Stimulated activated memory B cell treated with anti-CD40 and anti-IgM and Interleukin-4, amounts not matched to agents 10 μg/mL and 1 μg/mL and 100 μg/mL, for 72 hours (primary cell): Measurements from ENCODE around the gene ALDH4A1.

ENCODE experiments used
- ATAC-seq: fragments of 150-1000 bp; cut with Tn5 transposase; 2 replicates; pipeline ENCODE4 v1.10.0; 2021
- H3K27ac Mint-ChIP-seq: one replicate; pipeline ENCODE4 v1.8.0; 2022; ENCODE audit warnings: mild to moderate bottlenecking, mixed read lengths
- H3K27me3 Mint-ChIP-seq: one replicate; pipeline ENCODE4 v1.8.0; 2022; ENCODE audit warnings: mixed read lengths
- H3K36me3 Mint-ChIP-seq: one replicate; pipeline ENCODE4 v1.8.0; 2022; ENCODE audit warnings: mixed read lengths
- H3K4me1 Mint-ChIP-seq: one replicate; pipeline ENCODE4 v1.8.0; 2022; ENCODE audit warnings: mixed read lengths
- H3K4me3 Mint-ChIP-seq: one replicate; pipeline ENCODE4 v1.8.0; 2022; ENCODE audit warnings: mild to moderate bottlenecking, moderate library complexity, mixed read lengths
- H3K9me3 Mint-ChIP-seq: one replicate; pipeline ENCODE4 v1.8.0; 2022; ENCODE audit warnings: mixed read lengths

ALDH4A1 gene

GRCh38 chr1:18902523-18903290, at the start of gene ALDH4A1:
TSS of gene ALDH4A1 (minus strand) at chr1:18902555. CDS start at chr1:18902523, 32 bp downstream.
- Mint-ChIP-seq H3K27me3 (no peaks in the 10 kb centered on the region), H3K36me3 (peaks cover 2% of the 10 kb centered on the region), H3K9me3 (no peaks in the 10 kb centered on the region), H3K4me1 (peaks cover 35% of the 10 kb centered on the region), H3K4me3 (peak within 1 kb of the TSS; percentile 97), H3K27ac (peak within 1 kb of the TSS; percentile 92)
- ATAC-seq = peak; percentile 99

DNA sequence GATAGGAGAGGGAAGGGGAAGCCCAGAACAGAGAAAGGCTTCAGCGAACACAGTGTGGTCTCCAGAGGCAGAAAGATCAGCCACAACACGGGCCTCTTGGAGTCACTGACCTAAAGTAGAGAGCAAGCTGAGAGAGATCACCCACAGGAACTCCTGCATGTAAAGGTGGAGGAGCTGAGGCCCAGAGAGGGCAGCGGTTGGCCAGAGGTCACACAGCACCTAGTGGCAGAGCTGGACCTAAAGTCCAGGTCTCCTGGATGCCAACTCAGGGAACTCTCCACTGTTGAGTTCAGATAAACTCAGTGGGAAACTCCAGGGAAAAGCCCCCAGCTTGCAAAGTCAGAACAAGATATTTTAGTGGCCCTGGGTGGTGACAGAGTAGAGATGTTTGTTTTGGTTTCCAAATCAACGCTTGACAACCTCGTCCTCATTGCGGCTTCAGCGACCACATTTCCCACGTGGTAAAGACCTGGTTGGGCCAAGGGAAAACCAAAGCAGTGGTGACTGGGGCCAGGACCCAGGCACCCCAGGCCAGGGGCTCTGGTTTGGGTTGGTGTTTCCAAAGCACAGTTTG, 49.5 kb upstream of the ALDH4A1 start:
- peak; percentile 69 for ATAC-seq
- no peaks in the 10 kb centered on the region for H3K9me3 Mint-ChIP-seq
- peak overlapping the region; percentile 85 for H3K4me3 Mint-ChIP-seq
- no peaks in the 10 kb centered on the region for H3K36me3 Mint-ChIP-seq
- H3K27me3 Mint-ChIP-seq = no peaks in the 10 kb centered on the region
- peak overlapping the region; percentile 96 for H3K27ac Mint-ChIP-seq
- peaks cover 84% of the 10 kb centered on the region for H3K4me1 Mint-ChIP-seq

- Mint-ChIP-seq H3K27me3 (no peaks in the 10 kb centered on the region), H3K4me3 (peak overlapping the region; percentile 85), H3K36me3 (no peaks in the 10 kb centered on the region), H3K27ac (peak overlapping the region; percentile 96), H3K4me1 (peaks cover 87% of the 10 kb centered on the region), H3K9me3 (no peaks in the 10 kb centered on the region)
- ATAC-seq = peak; percentile 69
Observed at GRCh38 chr1:18951416-18951815, 49.1 kb upstream of the ALDH4A1 start.

DNA sequence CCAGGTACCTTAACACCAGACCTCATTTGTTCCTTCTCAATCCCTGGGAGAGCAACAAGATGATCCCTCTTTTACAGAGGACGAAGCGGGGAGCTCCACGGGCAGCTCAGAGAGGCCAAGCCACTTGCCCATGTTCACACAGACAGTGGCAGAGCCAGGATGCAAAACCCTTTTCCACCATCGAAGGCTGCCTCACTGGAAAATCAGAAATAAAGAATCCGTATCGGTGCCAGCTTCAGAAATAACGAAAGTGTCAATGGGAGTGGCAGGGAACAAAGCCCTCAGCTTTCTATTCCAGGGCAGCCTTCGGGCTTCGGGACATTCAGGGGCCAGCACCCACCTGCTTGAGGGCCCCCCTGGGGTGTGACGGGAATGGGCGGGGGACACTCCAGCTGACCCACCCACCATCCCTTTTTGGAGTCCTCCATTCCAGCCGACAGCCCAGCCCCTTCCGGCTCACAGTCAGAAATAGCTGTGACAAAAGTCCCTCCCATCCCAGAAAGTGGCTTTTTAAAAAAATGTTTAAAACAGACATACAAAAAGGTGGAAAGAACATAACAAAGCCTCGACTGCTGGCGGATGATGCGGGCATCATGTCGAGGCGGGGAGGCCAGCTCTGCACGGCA, 48.2 kb upstream of the ALDH4A1 start:
- no peaks in the 10 kb centered on the region for H3K9me3 Mint-ChIP-seq
- peaks cover 91% of the 10 kb centered on the region for H3K4me1 Mint-ChIP-seq
- no peak for ATAC-seq
- H3K4me3 Mint-ChIP-seq = peak overlapping the region; percentile 85
- H3K27ac Mint-ChIP-seq = peak overlapping the region; percentile 96
- no peaks in the 10 kb centered on the region for H3K36me3 Mint-ChIP-seq
- no peaks in the 10 kb centered on the region for H3K27me3 Mint-ChIP-seq

GRCh38 chr1:18949686-18950400, 47.5 kb upstream of the ALDH4A1 start:
- Mint-ChIP-seq H3K4me3 (peak overlapping the region; percentile 85), H3K4me1 (peaks cover 94% of the 10 kb centered on the region), H3K27me3 (no peaks in the 10 kb centered on the region), H3K27ac (peak overlapping the region; percentile 96), H3K9me3 (no peaks in the 10 kb centered on the region), H3K36me3 (no peaks in the 10 kb centered on the region)
- no peak for ATAC-seq

DNA sequence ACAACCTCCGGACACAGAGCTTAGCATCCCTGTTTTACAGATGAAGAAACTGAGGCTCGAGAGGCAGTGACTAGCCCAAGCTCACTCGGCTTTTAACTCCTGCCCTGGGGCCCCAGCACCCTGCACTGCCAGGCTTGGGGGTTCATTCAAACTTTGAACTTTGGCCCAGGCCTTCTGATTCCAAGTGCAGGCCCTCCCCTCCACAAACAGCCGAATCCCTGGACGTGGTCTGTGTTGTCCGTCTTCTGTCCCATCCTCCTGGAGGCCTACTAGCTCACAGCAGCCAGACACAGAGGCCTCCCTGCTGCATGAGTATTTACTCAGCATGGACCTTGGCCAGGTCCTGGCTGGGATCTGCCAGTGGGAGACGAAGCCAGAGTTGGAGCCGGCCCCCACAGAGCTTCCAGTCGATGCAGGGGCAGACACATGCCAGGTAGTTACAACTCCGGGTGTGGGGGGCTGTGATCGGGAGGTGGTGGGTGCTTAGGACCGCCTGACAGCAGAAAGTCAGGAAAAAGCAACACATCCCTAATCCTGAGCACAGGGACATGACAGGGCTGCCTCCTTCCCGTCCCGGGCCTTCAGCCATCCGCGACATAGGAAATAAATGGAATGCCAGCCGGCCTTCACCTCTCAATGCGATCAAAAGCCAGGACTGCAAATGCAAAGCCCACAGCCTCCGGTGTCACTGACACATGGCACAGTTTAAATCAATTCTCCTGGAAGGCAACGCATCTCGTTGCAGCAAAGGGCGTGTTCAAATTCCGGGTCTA, 46.7 kb upstream of the ALDH4A1 start:
- Mint-ChIP-seq H3K27me3 (no peaks in the 10 kb centered on the region), H3K4me3 (peak overlapping the region; percentile 85), H3K36me3 (no peaks in the 10 kb centered on the region), H3K9me3 (no peaks in the 10 kb centered on the region), H3K27ac (peak overlapping the region; percentile 96), H3K4me1 (peaks cover 94% of the 10 kb centered on the region)
- ATAC-seq = no peak

GRCh38 chr1:18948048-18948912, 45.9 kb upstream of the ALDH4A1 start:
- Mint-ChIP-seq H3K27me3 (no peaks in the 10 kb centered on the region), H3K4me3 (no peak overlapping the region), H3K4me1 (peaks cover 94% of the 10 kb centered on the region), H3K27ac (peak overlapping the region; percentile 96), H3K9me3 (no peaks in the 10 kb centered on the region), H3K36me3 (peaks cover 8% of the 10 kb centered on the region)
- ATAC-seq = peak; percentile 51

DNA sequence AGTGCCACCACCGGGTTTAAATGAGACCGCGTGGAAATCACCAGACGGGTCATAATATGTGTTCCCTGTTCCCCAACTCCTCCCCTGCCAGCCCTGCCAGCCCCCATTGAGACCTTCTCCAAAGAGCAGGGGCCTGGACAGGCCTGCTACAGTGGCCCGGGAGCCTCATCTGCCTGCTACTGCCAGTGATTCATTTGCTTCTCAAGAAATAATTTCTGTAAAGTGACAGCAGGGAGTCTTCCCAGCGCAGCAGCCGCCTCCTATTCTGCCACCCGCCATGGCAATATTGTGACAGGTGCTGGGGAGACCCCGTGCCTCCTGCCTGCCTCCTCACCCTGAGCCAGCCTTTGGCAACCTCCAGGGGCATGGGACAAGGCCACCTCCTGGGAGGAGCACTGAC, 45.2 kb upstream of the ALDH4A1 start:
- peaks cover 87% of the 10 kb centered on the region for H3K4me1 Mint-ChIP-seq
- no peak for ATAC-seq
- no peaks in the 10 kb centered on the region for H3K27me3 Mint-ChIP-seq
- no peaks in the 10 kb centered on the region for H3K9me3 Mint-ChIP-seq
- peaks cover 8% of the 10 kb centered on the region for H3K36me3 Mint-ChIP-seq
- no peak overlapping the region for H3K4me3 Mint-ChIP-seq
- H3K27ac Mint-ChIP-seq = peak overlapping the region; percentile 96

DNA sequence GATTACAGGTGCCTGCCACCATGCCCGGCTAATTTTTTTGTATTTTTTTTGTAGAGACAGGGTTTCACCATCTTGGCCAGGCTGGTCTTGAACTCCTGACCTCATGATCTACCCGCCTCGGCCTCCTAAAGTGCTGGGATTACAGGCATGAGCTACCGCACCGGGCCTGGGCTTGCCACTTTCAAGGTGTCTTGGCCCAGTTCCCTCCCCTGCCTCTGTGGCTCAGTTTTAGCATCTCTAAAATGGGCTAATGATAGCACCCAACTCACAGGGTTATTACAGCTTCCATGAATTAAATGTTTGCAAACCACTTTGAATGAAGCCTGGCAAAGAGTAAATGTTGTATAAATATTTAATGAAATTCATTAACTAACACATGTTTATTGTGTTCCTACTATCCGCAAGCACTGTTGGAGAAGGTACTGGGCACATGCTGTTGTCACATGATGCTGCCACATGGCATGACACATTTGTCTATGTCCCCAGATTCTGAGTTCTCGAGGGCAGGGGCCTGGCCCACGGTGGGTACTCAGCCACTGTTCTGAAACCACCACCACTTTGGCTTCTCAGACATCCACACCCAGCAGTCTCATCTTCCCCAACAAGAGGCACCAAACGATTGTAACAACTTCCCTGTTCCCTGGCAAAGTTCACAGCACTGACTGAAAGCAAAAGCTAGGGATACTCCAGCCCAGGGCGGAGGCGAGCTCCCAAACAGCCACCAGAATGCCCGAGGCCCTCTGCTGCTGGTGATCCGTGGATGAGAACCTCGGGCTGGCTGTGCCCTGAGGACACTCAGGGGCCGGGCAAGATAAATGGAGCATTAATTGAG, 44.4 kb upstream of the ALDH4A1 start:
- Mint-ChIP-seq H3K27ac (peak overlapping the region; percentile 96), H3K36me3 (peaks cover 8% of the 10 kb centered on the region), H3K4me3 (no peak overlapping the region), H3K4me1 (peaks cover 79% of the 10 kb centered on the region), H3K27me3 (no peaks in the 10 kb centered on the region), H3K9me3 (no peaks in the 10 kb centered on the region)
- ATAC-seq = no peak

DNA sequence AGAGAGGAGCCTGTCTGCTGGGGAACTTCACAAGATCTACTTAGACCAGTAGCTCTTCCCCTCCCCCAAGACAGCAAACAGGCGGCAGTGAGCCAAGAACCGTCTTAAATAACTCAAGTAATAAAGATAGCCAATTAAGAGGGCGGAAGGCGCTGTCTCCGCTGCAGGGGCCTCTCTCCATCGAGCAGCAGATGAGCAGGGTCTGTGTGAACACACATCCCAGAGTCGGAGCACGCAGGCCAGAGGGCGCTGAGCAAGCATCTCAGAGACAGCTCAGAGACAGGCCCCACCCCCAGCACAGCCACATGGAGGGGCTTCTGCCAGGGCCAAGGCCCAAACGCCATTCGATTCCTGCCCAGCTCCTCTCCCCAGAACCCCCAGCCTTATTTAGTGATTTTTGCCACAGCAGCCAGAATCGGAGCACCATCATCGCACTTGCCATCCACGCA, 43.1 kb upstream of the ALDH4A1 start:
- ATAC-seq = no peak
- no peaks in the 10 kb centered on the region for H3K27me3 Mint-ChIP-seq
- no peak overlapping the region for H3K4me3 Mint-ChIP-seq
- peaks cover 69% of the 10 kb centered on the region for H3K4me1 Mint-ChIP-seq
- no peaks in the 10 kb centered on the region for H3K9me3 Mint-ChIP-seq
- H3K27ac Mint-ChIP-seq = peak overlapping the region; percentile 38
- peaks cover 8% of the 10 kb centered on the region for H3K36me3 Mint-ChIP-seq

DNA sequence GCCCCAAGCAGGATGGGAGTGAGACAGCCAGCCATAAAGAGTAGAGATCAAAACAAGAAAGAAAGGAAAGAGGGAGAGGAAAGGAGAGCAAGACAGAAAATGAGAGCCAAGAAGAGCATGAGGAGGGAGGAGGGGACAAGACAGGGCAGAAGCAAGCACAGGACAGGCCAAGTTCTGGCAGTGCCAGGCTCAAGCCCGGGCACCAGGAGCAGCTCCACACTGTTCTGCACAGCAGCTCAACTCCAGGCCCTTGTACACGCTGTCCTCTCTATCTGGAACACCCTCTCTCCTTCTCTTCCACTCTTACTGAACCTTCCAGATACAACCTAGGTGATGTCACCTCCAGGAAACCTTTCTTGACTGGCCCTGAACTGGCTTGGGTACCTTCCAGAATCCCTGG, 42.5 kb upstream of the ALDH4A1 start:
- Mint-ChIP-seq H3K36me3 (peaks cover 8% of the 10 kb centered on the region), H3K27me3 (no peaks in the 10 kb centered on the region), H3K27ac (peak overlapping the region; percentile 38), H3K4me1 (peaks cover 69% of the 10 kb centered on the region), H3K9me3 (no peaks in the 10 kb centered on the region), H3K4me3 (no peak overlapping the region)
- no peak for ATAC-seq

- no peak overlapping the region for H3K4me3 Mint-ChIP-seq
- peaks cover 65% of the 10 kb centered on the region for H3K4me1 Mint-ChIP-seq
- H3K27ac Mint-ChIP-seq = peak overlapping the region; percentile 38
- H3K27me3 Mint-ChIP-seq = no peaks in the 10 kb centered on the region
- ATAC-seq = no peak
- H3K36me3 Mint-ChIP-seq = peaks cover 8% of the 10 kb centered on the region
- no peaks in the 10 kb centered on the region for H3K9me3 Mint-ChIP-seq
Observed at GRCh38 chr1:18943914-18944572, 41.7 kb upstream of the ALDH4A1 start.

DNA sequence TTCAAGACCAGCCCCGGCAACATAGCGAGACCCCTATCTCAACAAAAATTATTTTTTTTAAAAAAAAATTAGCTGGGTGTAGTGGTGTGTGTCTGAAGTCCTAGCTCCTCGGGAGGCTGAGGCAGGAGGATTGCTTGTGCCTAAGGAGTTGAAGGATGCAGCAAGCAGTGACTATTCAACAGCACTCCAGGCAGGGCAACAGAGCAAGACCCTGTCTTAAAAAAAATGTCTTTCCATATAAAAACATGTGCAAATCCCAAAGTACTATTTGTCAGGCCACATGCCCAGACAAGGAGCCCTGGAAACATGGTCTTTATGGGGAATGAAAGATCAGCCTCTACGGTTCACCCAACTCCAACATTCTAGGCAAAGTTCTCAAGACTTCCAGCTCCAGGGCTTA, 40.8 kb upstream of the ALDH4A1 start:
- Mint-ChIP-seq H3K27me3 (no peaks in the 10 kb centered on the region), H3K4me3 (no peak overlapping the region), H3K9me3 (no peaks in the 10 kb centered on the region), H3K36me3 (peaks cover 8% of the 10 kb centered on the region), H3K4me1 (peaks cover 64% of the 10 kb centered on the region), H3K27ac (peak overlapping the region; percentile 38)
- no peak for ATAC-seq
